ENCODE results near the gene RPS27.

The RPS27 gene

GRCh38 chr1:153954826-153955225 lies 35.7 kb upstream of the RPS27 start:
- H3K4me3 ChIP-seq (ENCODE audit: low read depth, low read length): no peak overlapping the region
- no peak for DNase-seq (ENCODE audit: low read depth, low spot score)
- in situ Hi-C loops (cut with HindIII; ENCODE audit: low sequenced_read_pairs): no loop called here
- no peak for TF ChIP-seq CTCF (IDR thresholded peaks at IDR 0.05; ENCODE audit: low read depth, low read length)

GRCh38 chr1:153956997-153957715 lies 33.4 kb upstream of the RPS27 start:
- in situ Hi-C loops (cut with HindIII; ENCODE audit: low sequenced_read_pairs): no loop called here
- no peak for DNase-seq (ENCODE audit: low read depth, low spot score)
- no peak for TF ChIP-seq CTCF (IDR thresholded peaks at IDR 0.05; ENCODE audit: low read depth, low read length)
- H3K4me3 ChIP-seq (ENCODE audit: low read depth, low read length): peak overlapping the region; percentile 65

GRCh38 chr1:153957744-153958110 lies 32.8 kb upstream of the RPS27 start:
- TF ChIP-seq CTCF (IDR thresholded peaks at IDR 0.05; ENCODE audit: low read depth, low read length): no peak
- peak; percentile 35 for DNase-seq (ENCODE audit: low read depth, low spot score)
- H3K4me3 ChIP-seq (ENCODE audit: low read depth, low read length): peak overlapping the region; percentile 65
- in situ Hi-C loops (cut with HindIII; ENCODE audit: low sequenced_read_pairs): no loop called here

- peak within 1 kb of the TSS; percentile 65 for H3K4me3 ChIP-seq (ENCODE audit: low read depth, low read length)
- DNase-seq (ENCODE audit: low read depth, low spot score): peak; percentile 97
- no peak for TF ChIP-seq CTCF (IDR thresholded peaks at IDR 0.05; ENCODE audit: low read depth, low read length)
- in situ Hi-C loops (cut with HindIII; ENCODE audit: low sequenced_read_pairs): no loop called here
Observed at GRCh38 chr1:153958111-153958960, 32.2 kb upstream of the RPS27 start, which contains the start of gene CRTC2. CRTC2 (minus strand) TSS chr1:153958612; CDS start chr1:153958497, 115 bp downstream.

- no peak for TF ChIP-seq CTCF (IDR thresholded peaks at IDR 0.05; ENCODE audit: low read depth, low read length)
- in situ Hi-C loops (cut with HindIII; ENCODE audit: low sequenced_read_pairs): no loop called here
- no peak for DNase-seq (ENCODE audit: low read depth, low spot score)
- no peak overlapping the region for H3K4me3 ChIP-seq (ENCODE audit: low read depth, low read length)
Observed at GRCh38 chr1:153958961-153959260, 31.7 kb upstream of the RPS27 start.

GRCh38 chr1:153959454-153959853 lies 31.1 kb upstream of the RPS27 start:
- no peak for TF ChIP-seq CTCF (IDR thresholded peaks at IDR 0.05; ENCODE audit: low read depth, low read length)
- no peak overlapping the region for H3K4me3 ChIP-seq (ENCODE audit: low read depth, low read length)
- in situ Hi-C loops (cut with HindIII; ENCODE audit: low sequenced_read_pairs): no loop called here
- DNase-seq (ENCODE audit: low read depth, low spot score): no peak

All from astrocyte of the spinal cord (primary cell).